Stimulated activated CD8-positive, alpha-beta memory T cell treated with anti-CD3 and anti-CD28 coated beads, Interleukin-15, amount 100 ng/mL, for 4 hours (primary cell): ENCODE data around the gene OGFOD2.
"Not testable (repeated sequence)": the region's sequence is repeated elsewhere in the genome, so short reads cannot be mapped to it uniquely, and the experiment has no call there.

Experiments
- DNase-seq, 2 donors: peaks; one replicate each; pipeline ENCODE4 v3.0.0-alpha.2; 2020; ENCODE audit warnings: low read depth in 2 of 2

OGFOD2 gene

DNA sequence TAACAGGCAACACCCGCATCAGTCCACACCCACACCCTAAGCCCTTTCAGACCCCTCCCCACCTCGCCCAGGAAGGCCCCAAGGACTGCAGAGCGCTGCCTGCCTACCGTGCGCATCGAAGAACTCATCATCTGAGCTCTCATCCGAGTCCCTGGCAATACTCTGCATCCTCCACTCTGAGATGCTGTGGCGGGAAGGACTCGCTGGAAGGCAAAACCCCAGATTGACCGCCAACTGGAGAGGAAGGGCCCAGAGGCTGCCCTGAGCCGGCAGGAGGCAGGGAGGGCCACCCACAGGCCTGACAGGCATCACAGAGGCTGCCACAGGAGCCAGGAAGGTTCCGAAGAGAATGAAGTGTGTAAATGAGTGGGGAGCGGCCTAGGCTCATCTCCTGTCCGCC, 29.2 kb downstream of the OGFOD2 start:
- no peak for DNase-seq

GRCh38 chr12:123005081-123005626, 30.1 kb downstream of the OGFOD2 start:
- DNase-seq: no peak

DNA sequence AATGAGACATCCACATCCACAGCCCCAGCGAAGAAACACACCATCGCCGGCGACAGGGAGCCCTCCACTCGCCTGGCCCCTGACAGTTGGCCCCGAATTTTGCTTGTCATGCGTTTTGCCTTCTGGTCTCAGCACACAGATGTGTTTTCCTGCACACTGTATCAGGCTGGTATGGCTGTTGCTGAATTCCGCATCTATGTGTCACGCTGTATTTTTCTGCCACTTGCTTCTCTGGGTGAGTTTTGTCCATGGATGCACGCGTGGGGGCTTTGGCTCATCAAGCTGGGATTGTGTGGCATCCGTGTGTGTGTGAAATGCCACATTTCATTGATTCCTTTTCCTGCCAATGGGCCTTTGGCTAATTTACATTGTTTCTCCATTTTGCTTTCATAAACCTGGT, 31.9 kb downstream of the OGFOD2 start:
- DNase-seq: no peak

GRCh38 chr12:123010110-123010509, 35.1 kb downstream of the OGFOD2 start:
- no peak for DNase-seq

GRCh38 chr12:123010681-123011080, 35.6 kb downstream of the OGFOD2 start:
- no peak for DNase-seq

- DNase-seq: no peak
Observed at GRCh38 chr12:123011701-123012100, 36.7 kb downstream of the OGFOD2 start.

DNA sequence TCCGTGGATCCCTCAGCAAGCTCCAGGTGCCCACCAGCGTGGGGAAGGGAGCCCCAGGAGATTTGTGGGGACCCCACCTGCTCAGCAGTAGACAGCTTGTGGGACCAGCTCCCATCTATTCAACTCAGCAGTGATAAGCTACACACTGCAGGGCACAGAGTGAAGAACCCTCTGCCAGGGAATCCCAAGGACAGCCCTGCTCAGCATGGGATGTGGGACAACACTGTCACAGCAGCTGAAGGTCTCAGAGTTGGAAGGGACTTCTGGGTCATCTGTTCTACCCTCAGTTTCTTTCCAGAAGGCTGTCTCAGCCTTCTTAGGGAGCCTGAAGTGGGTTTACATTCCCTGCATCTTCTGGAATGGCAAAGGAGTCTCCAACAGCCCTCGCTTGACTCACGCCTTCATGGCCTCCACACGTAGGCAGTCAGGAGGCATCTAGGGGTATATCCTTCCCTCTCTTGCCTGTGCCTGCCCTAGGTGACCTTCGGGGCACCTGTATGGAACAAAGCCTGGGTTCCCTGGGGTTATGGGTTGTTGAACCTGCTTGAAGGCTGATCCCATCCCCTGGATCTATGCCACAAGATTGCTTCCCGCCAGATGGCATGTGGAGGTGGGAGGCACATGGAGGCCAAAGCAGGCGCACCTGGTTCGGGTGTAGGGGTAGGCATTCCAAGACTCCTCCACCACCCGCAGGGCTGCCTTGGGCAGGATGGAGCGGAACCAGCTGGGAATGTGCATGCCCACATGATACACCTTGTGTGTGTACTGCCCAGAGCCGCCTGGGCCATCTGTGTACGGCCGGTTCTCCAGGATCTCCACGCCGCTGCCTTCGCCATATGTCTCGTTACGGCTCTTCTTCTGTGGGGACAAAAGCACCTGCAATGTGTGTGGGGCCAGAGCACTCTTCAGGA, 38.4 kb downstream of the OGFOD2 start:
- no peak for DNase-seq

DNA sequence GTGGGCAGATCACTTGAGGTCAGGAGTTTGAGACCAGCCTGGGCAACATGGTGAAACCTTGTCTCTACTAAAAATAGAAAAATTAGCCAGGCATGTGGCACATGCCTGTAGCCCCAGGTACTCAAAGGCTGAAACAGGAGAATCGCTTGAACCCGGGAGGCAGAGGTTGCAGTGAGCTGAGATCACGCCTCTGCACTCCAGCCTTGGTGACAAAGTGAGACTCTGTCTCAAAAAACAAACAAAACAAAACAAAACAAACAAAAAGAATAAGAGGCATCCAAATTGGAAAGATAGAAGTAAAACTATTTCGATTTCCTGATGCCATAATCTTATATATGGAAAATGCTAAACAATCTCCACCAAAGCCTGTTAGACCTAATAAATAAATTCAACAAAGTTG, 39.4 kb downstream of the OGFOD2 start:
- DNase-seq: not testable (repeated sequence)

GRCh38 chr12:123017753-123018152, 42.7 kb downstream of the OGFOD2 start:
- no peak for DNase-seq

GRCh38 chr12:123019841-123020138, 44.7 kb downstream of the OGFOD2 start:
- DNase-seq: no peak

DNA sequence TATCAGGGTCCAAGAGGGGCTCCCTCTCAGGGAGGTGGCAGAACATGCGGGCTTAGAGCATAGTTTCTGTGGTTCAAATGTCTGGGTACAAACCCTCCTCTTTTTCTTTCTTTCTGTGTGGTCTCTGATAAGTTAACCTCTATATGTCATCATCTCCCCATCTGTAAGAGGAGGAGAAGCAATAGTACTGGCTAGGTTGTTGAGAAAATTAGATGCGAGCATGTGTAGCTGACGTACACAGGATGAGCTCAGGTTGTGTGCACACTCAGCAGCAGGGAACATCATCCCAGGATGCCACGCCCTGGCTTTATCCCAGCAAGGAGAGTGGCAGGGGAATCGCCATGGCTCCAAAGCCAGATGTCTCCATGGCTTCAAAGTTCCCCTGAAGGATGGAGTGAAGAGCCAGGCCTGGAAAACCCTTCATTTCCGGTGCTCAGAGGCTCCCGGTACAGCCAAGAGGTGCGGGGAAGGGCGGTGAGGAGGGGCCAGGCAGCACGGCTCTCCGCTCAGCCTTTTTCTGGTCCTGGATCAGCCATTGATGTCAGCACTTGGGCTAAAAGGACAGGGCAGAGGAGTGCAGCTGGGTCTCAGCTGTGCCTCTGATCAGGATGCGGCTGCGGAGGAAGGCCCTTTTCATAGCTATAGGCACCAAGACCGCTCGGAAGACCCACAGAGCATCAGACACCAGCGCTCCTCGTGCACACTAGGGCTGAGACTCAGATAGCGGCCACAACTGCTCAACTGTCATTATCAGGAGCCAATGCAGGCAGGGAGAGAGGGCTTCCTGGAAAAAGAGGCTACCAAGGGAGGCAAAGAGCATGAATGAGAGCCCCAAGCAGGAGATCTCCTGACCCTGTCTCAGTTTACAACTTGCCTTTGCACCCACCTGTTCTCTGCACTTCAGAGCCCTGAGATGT, 46.9 kb downstream of the OGFOD2 start:
- no peak for DNase-seq

- no peak for DNase-seq
Observed at GRCh38 chr12:123022846-123023245, 47.8 kb downstream of the OGFOD2 start.

DNA sequence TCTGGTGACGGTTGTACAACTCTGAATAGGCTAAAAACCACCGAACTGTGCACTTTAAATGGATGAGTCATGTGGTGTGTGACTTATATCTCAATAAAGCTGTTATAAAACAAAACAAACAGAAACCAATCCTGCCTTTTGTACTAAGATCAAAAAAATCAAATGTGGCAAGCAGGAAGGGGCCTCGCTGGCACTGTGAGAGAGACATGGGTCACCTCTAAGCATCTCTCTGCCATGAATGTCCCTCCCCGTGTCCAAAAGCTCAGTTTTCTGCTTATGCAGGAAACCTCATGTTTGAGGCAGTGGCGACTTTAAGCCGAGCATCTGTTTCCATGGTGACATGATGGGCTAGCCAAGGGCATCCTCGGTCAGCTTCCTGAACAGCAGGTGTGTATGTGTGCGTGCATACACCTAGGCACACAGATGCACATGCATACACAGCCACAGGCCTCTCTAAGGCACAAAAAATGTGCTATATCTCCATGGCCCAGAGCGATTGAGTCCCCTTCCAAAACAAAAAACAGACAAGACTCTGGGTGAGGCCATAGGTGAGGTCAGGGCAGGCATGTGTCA, 49.9 kb downstream of the OGFOD2 start:
- DNase-seq: no peak

- DNase-seq: no peak
Observed at GRCh38 chr12:123026094-123026853, 51.2 kb downstream of the OGFOD2 start.

- no peak for DNase-seq
Observed at GRCh38 chr12:123027726-123028445, 52.8 kb downstream of the OGFOD2 start.

DNA sequence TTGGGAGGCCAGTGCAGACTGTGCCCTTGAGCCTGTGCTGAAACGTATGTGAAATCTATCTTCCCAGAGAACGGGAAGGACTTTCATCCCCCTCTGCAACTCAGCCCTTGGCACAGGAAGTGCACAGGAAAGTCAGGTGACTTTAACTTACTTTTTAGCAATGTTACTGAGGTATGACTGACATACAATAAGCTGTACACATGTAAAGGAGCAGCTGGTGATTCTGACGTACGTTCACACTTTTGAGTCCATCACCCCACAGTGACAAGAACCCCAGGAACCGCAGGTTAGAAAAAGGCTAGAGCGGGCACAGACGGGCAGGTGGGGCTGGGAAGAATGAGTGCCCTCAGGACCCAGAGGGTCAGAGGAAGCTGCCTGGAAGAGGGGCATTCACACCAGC, 53.4 kb downstream of the OGFOD2 start:
- no peak for DNase-seq

GRCh38 chr12:123029550-123029949, 54.5 kb downstream of the OGFOD2 start:
- DNase-seq: no peak
